OCI-LY7 (cell line): ENCODE data around the gene DPM1. TPM values are rescaled to one million over a fixed set of nuclear protein-coding genes. Genes with fewer than 3 reads are reported as not detected.
"Not testable (repeated sequence)": the region's sequence is repeated elsewhere in the genome, so short reads cannot be mapped to it uniquely, and the experiment has no call there.

Source experiments
- BruUV-seq: library from RNA; stranded (reverse); fragments of 400-500 nt; replicated peaks from 2 replicates; lab custom pipeline; 2021; lab: Mats Ljungman, UMichigan
- CTCF ChIA-PET: fragments of 300-600 bp; sonication (Branson Sonifier 250); formaldehyde crosslinking; loops from one replicate; lab custom pipeline; 2022; ENCODE audit warnings: antibody characterized with exemption; ENCODE audit not compliant: unreplicated experiment; lab: Charles Lee
- POLR2A ChIA-PET: fragments of 300-600 bp; sonication (Branson Sonifier 250); formaldehyde crosslinking; loops from one replicate; lab custom pipeline; 2022; ENCODE audit warnings: antibody characterized with exemption; lab: Charles Lee
- DNase-seq: peaks from one replicate; pipeline ENCODE4 v3.0.0-alpha.2; 2015; ENCODE audit warnings: low spot score
- H2AFZ ChIP-seq: fragments of 200-600 bp; sonication (generic), shearing (Covaris generic); 2 replicates; pipeline ENCODE4 v1.6.1; 2014; ENCODE audit warnings: mild to moderate bottlenecking, antibody characterized with exemption, low read length, moderate library complexity
- H3K27ac ChIP-seq: fragments of 200-600 bp; sonication (generic); 2 replicates; pipeline ENCODE4 v1.5.1; 2014; ENCODE audit warnings: mixed run types, low read depth, mild to moderate bottlenecking, moderate library complexity, low read length, inconsistent platforms; ENCODE audit not compliant: poor library complexity, severe bottlenecking
- H3K36me3 ChIP-seq: fragments of 200-600 bp; sonication (generic); 2 replicates; pipeline ENCODE4 v1.6.1; 2014; ENCODE audit warnings: mild to moderate bottlenecking, antibody characterized with exemption, low read length, moderate library complexity, mixed read lengths; ENCODE audit not compliant: insufficient read depth
- H3K4me1 ChIP-seq: fragments of 200-600 bp; sonication (generic); 2 replicates; pipeline ENCODE4 v1.5.1; 2014; ENCODE audit warnings: mild to moderate bottlenecking, low read length; ENCODE audit not compliant: insufficient read depth, poor library complexity, severe bottlenecking
- H3K4me2 ChIP-seq: fragments of 200-600 bp; sonication (generic); 2 replicates; pipeline ENCODE4 v1.6.1; 2014; ENCODE audit warnings: mild to moderate bottlenecking, low read length
- H3K4me3 ChIP-seq: fragments of 200-600 bp; sonication (generic); 2 replicates; pipeline ENCODE4 v1.5.1; 2014; ENCODE audit warnings: mild to moderate bottlenecking, low read depth, low read length; ENCODE audit not compliant: poor library complexity, severe bottlenecking
- H3K79me2 ChIP-seq: fragments of 200-600 bp; sonication (generic); 2 replicates; pipeline ENCODE4 v1.6.1; 2016; ENCODE audit warnings: low read depth, mild to moderate bottlenecking, low read length, moderate library complexity, mixed read lengths; ENCODE audit not compliant: insufficient read depth
- H3K9me2 ChIP-seq: fragments of 200-600 bp; sonication (generic); 2 replicates; pipeline ENCODE4 v1.6.1; 2016; ENCODE audit warnings: mild to moderate bottlenecking, low read length, mixed read lengths; ENCODE audit not compliant: insufficient read depth
- H3K9me3 ChIP-seq: fragments of 200-600 bp; sonication (generic); 2 replicates; pipeline ENCODE4 v1.6.1; 2014; ENCODE audit warnings: mild to moderate bottlenecking, mixed run types, low read length, mixed read lengths
- H4K20me1 ChIP-seq: fragments of 200-600 bp; sonication (generic); 2 replicates; pipeline ENCODE4 v1.6.1; 2014; ENCODE audit warnings: mild to moderate bottlenecking, antibody characterized with exemption, low read length, moderate library complexity, mixed read lengths; ENCODE audit not compliant: insufficient read depth
- CTCF ChIP-seq: fragments of 200-600 bp; sonication (generic); conservative IDR thresholded peaks from 2 replicates; pipeline ENCODE4 v1.5.1; 2014; ENCODE audit warnings: mild to moderate bottlenecking, antibody characterized with exemption, low read length, moderate library complexity, mixed read lengths
- EZH2phosphoT487 ChIP-seq: fragments of 200-600 bp; sonication (generic); IDR thresholded peaks from 2 replicates; pipeline ENCODE4 v1.6.1; 2018; ENCODE audit warnings: low read depth, borderline replicate concordance, mild to moderate bottlenecking, mixed run types, antibody characterized with exemption, low read length, moderate library complexity, mixed read lengths
- intact Hi-C: fragments of 100-400 bp; cut with micrococcal nuclease; formaldehyde crosslinking; loops from one replicate; pipeline ENCODE4 v1.10.0; 2022; ENCODE audit not compliant: unreplicated experiment
- total RNA-seq, 2 experiments: library from RNA; depleted of rRNA in 1 of 2; stranded (reverse); fragments of >200 nt in 1 of 2; shearing (Covaris generic) in 1 of 2; gene quantifications; 2 replicates each; pipeline ENCODE4 v1.2.3, GENCODE V29; 2014 to 2022

The DPM1 gene
- total RNA-seq, 2 experiments from 2014 or later: 60.2 to 71.2 TPM

- H4K20me1 ChIP-seq: no peaks in the 10 kb centered on the region
- no peak overlapping the region for H2AFZ ChIP-seq
- H3K9me2 ChIP-seq: no peaks in the 10 kb centered on the region
- no peaks in the 10 kb centered on the region for H3K79me2 ChIP-seq
- no peaks in the 10 kb centered on the region for H3K36me3 ChIP-seq
- H3K4me1 ChIP-seq: no peaks in the 10 kb centered on the region
- no peak for DNase-seq
- BruUV-seq: no TSS peak
- intact Hi-C loops: no loop called here
- no peak overlapping the region for H3K4me3 ChIP-seq
- TF ChIP-seq EZH2phosphoT487: no peak
- no peak overlapping the region for H3K27ac ChIP-seq
- ChIA-PET CTCF (no interaction called here), POLR2A (no interaction called here)
- no peak overlapping the region for H3K4me2 ChIP-seq
- H3K9me3 ChIP-seq: no peaks in the 10 kb centered on the region
Measured at GRCh38 chr20:50980071-50980681, 21.8 kb upstream of the DPM1 start.

DNA sequence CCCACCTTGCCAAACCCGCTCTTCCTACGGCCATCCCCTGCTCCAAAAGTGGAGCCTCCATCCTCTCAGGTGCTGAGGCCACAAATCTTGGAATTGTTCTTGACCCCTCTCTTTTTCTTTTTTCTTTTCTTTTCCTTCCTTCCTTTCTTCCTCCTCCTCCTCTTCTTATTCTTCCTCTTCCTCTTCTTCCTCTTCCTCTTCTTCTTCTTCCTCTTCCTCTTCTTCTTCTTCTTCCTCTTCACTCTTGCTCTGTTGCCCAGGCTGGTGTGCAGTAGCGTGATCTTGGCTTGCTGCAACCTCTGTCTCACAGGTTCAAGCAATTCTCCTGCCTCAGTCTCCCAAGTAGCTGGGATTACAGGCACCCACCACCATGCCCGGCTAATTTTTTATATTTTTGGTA lies 20.2 kb upstream of the DPM1 start:
- H3K36me3 ChIP-seq, H2AFZ ChIP-seq, BruUV-seq, H3K9me2 ChIP-seq, POLR2A ChIA-PET, H3K9me3 ChIP-seq, H3K4me2 ChIP-seq, H3K4me3 ChIP-seq, intact Hi-C loops, H3K79me2 ChIP-seq, H4K20me1 ChIP-seq, DNase-seq, H3K27ac ChIP-seq, H3K4me1 ChIP-seq, CTCF ChIA-PET: not testable (repeated sequence)

- no peaks in the 10 kb centered on the region for H3K36me3 ChIP-seq
- no peak overlapping the region for H3K27ac ChIP-seq
- no TSS peak for BruUV-seq
- ChIA-PET POLR2A (no interaction called here), CTCF (no interaction called here)
- H2AFZ ChIP-seq: no peak overlapping the region
- H3K9me2 ChIP-seq: no peaks in the 10 kb centered on the region
- no peaks in the 10 kb centered on the region for H4K20me1 ChIP-seq
- intact Hi-C loops: no loop called here
- H3K4me1 ChIP-seq: no peaks in the 10 kb centered on the region
- no peak overlapping the region for H3K4me2 ChIP-seq
- no peaks in the 10 kb centered on the region for H3K9me3 ChIP-seq
- TF ChIP-seq CTCF (no peak), EZH2phosphoT487 (no peak)
- H3K4me3 ChIP-seq: no peak overlapping the region
- no peaks in the 10 kb centered on the region for H3K79me2 ChIP-seq
- DNase-seq: no peak
Measured at GRCh38 chr20:50977066-50978021, 19.0 kb upstream of the DPM1 start.
